Muscle layer of colon (tissue), 2 donors: ENCODE data around the gene MAP9.
A peak's percentile ranks its signal among the peaks of the same experiment; 100 is the strongest.

Experiments
- H3K27ac ChIP-seq: one replicate; pipeline ENCODE4 v1.7.0; 2013; ENCODE audit warnings: low read depth, mild to moderate bottlenecking, low read length, moderate library complexity
- H3K27me3 ChIP-seq, 2 donors: one replicate each; pipeline ENCODE4 v1.7.0; 2013; ENCODE audit warnings: low read length in 2 of 2, mild to moderate bottlenecking in 2 of 2; ENCODE audit not compliant: insufficient read depth in 2 of 2, control insufficient read depth in 1 of 2
- H3K36me3 ChIP-seq: one replicate; pipeline ENCODE4 v1.7.0; 2013; ENCODE audit warnings: mild to moderate bottlenecking, low read length; ENCODE audit not compliant: insufficient read depth
- H3K4me1 ChIP-seq: one replicate; pipeline ENCODE4 v1.7.0; 2013; ENCODE audit warnings: mild to moderate bottlenecking, low read length; ENCODE audit not compliant: insufficient read depth
- H3K4me3 ChIP-seq, 2 donors: one replicate each; pipeline ENCODE4 v1.7.0; 2013; ENCODE audit warnings: low read length in 2 of 2, low read depth in 1 of 2, mild to moderate bottlenecking in 1 of 2, moderate library complexity in 1 of 2
- H3K9ac ChIP-seq: one replicate; pipeline ENCODE4 v1.7.0; 2013; ENCODE audit warnings: low read length
- H3K9me3 ChIP-seq: one replicate; pipeline ENCODE4 v1.7.0; 2013; ENCODE audit warnings: mild to moderate bottlenecking, low read length
- donor health status: abdominal sarcoma.
- donor health status: Adenocarcinoma of cecum.

Gene MAP9

GRCh38 chr4:155400893-155401292, 24.1 kb upstream of the MAP9 start:
- Histone ChIP-seq H3K9ac (no peak overlapping the region), H3K27me3 (no peaks in the 10 kb centered on the region), H3K4me3 (no peak overlapping the region), H3K36me3 (no peaks in the 10 kb centered on the region), H3K4me1 (peaks cover 11% of the 10 kb centered on the region), H3K9me3 (no peaks in the 10 kb centered on the region), H3K27ac (no peak overlapping the region)

GRCh38 chr4:155399974-155400697, 23.4 kb upstream of the MAP9 start:
- Histone ChIP-seq H3K36me3 (no peaks in the 10 kb centered on the region), H3K4me3 (no peak overlapping the region), H3K9ac (no peak overlapping the region), H3K9me3 (no peaks in the 10 kb centered on the region), H3K27ac (no peak overlapping the region), H3K4me1 (peaks cover 4% of the 10 kb centered on the region), H3K27me3 (no peaks in the 10 kb centered on the region)

- H3K27ac ChIP-seq = no peak overlapping the region
- no peak overlapping the region for H3K4me3 ChIP-seq
- no peaks in the 10 kb centered on the region for H3K4me1 ChIP-seq
- H3K27me3 ChIP-seq = no peaks in the 10 kb centered on the region
- no peaks in the 10 kb centered on the region for H3K36me3 ChIP-seq
- no peak overlapping the region for H3K9ac ChIP-seq
- H3K9me3 ChIP-seq = no peaks in the 10 kb centered on the region
These were observed 15.9 kb upstream of the MAP9 start for GRCh38 chr4:155392481-155393184.

- Histone ChIP-seq H3K4me1 (no peaks in the 10 kb centered on the region), H3K27me3 (no peaks in the 10 kb centered on the region), H3K9ac (no peak overlapping the region), H3K36me3 (no peaks in the 10 kb centered on the region), H3K27ac (no peak overlapping the region), H3K4me3 (no peak overlapping the region), H3K9me3 (no peaks in the 10 kb centered on the region)
These were observed 15.2 kb upstream of the MAP9 start for GRCh38 chr4:155391932-155392331.

GRCh38 chr4:155388162-155388561, 11.4 kb upstream of the MAP9 start:
- Histone ChIP-seq H3K27me3 (no peaks in the 10 kb centered on the region), H3K36me3 (no peaks in the 10 kb centered on the region), H3K9ac (no peak overlapping the region), H3K9me3 (no peaks in the 10 kb centered on the region), H3K27ac (no peak overlapping the region), H3K4me3 (no peak overlapping the region), H3K4me1 (no peaks in the 10 kb centered on the region)

- H3K36me3 ChIP-seq = no peaks in the 10 kb centered on the region
- H3K27me3 ChIP-seq = no peaks in the 10 kb centered on the region
- no peak overlapping the region for H3K4me3 ChIP-seq
- no peak overlapping the region for H3K27ac ChIP-seq
- no peaks in the 10 kb centered on the region for H3K9me3 ChIP-seq
- no peaks in the 10 kb centered on the region for H3K4me1 ChIP-seq
- H3K9ac ChIP-seq = no peak overlapping the region
These were observed 6.8 kb upstream of the MAP9 start for GRCh38 chr4:155383541-155383940.

- H3K9me3 ChIP-seq = no peaks in the 10 kb centered on the region
- H3K9ac ChIP-seq = no peak overlapping the region
- peaks cover 8% of the 10 kb centered on the region for H3K36me3 ChIP-seq
- H3K4me3 ChIP-seq = peak overlapping the region in 1 of 2 donors; percentile 75
- H3K4me1 ChIP-seq = peaks cover 10% of the 10 kb centered on the region
- H3K27me3 ChIP-seq = no peaks in the 10 kb centered on the region
- H3K27ac ChIP-seq = no peak overlapping the region
These were observed 511 bp upstream of the MAP9 start for GRCh38 chr4:155377276-155377675.

GRCh38 chr4:155371432-155372043, 5.2 kb downstream of the MAP9 start:
- Histone ChIP-seq H3K27ac (no peak overlapping the region), H3K27me3 (no peaks in the 10 kb centered on the region), H3K36me3 (peaks cover 13% of the 10 kb centered on the region), H3K4me3 (no peak overlapping the region), H3K9me3 (no peaks in the 10 kb centered on the region), H3K4me1 (peaks cover 15% of the 10 kb centered on the region), H3K9ac (no peak overlapping the region)

- Histone ChIP-seq H3K27ac (no peak overlapping the region), H3K27me3 (no peaks in the 10 kb centered on the region), H3K9me3 (no peaks in the 10 kb centered on the region), H3K9ac (no peak overlapping the region), H3K4me1 (peaks cover 4% of the 10 kb centered on the region), H3K36me3 (peaks cover 8% of the 10 kb centered on the region), H3K4me3 (no peak overlapping the region)
These were observed 9.2 kb downstream of the MAP9 start for GRCh38 chr4:155367608-155368007.

- Histone ChIP-seq H3K4me1 (peaks cover 4% of the 10 kb centered on the region), H3K27ac (no peak overlapping the region), H3K9me3 (no peaks in the 10 kb centered on the region), H3K36me3 (no peaks in the 10 kb centered on the region), H3K9ac (no peak overlapping the region), H3K4me3 (no peak overlapping the region), H3K27me3 (no peaks in the 10 kb centered on the region)
These were observed 22.7 kb downstream of the MAP9 start for GRCh38 chr4:155353923-155354540.

- H3K4me3 ChIP-seq = no peak overlapping the region
- H3K27me3 ChIP-seq = no peaks in the 10 kb centered on the region
- H3K27ac ChIP-seq = no peak overlapping the region
- no peaks in the 10 kb centered on the region for H3K4me1 ChIP-seq
- no peaks in the 10 kb centered on the region for H3K36me3 ChIP-seq
- no peaks in the 10 kb centered on the region for H3K9me3 ChIP-seq
- H3K9ac ChIP-seq = no peak overlapping the region
These were observed 34.6 kb downstream of the MAP9 start for GRCh38 chr4:155342142-155342541.
